HL-60/S4 treated with retinoic acid at 250 ng/mL for 4 days and 3 days (cell line): ENCODE results near the gene METAP1.
"Not testable (repeated sequence)": the region's sequence is repeated elsewhere in the genome, so short reads cannot be mapped to it uniquely, and the experiment has no call there.

Source experiments
- in situ Hi-C: fragments of 300-500 bp; cut with MboI; formaldehyde crosslinking; loops from 2 replicates; pipeline ENCODE4 v1.7.0; 2022; ENCODE audit warnings: low sequenced_read_pairs

The METAP1 gene

GRCh38 chr4:98996765-98997068 lies 1.2 kb downstream of the METAP1 start:
- in situ Hi-C loops, result no loop called here

GRCh38 chr4:98997166-98997565 lies 1.6 kb downstream of the METAP1 start:
- in situ Hi-C loops, result no loop called here

GRCh38 chr4:98998551-98998950 lies 3.0 kb downstream of the METAP1 start:
- in situ Hi-C loops, result no loop called here

GRCh38 chr4:99002279-99002678 lies 6.8 kb downstream of the METAP1 start:
- in situ Hi-C loops, result no loop called here

- in situ Hi-C loops, result no loop called here
Observed at GRCh38 chr4:99008051-99008450, 12.5 kb downstream of the METAP1 start.

- in situ Hi-C loops, result no loop called here
Observed at GRCh38 chr4:99011910-99012309, 16.4 kb downstream of the METAP1 start.

- in situ Hi-C loops, result no loop called here
Observed at GRCh38 chr4:99013402-99013843, 17.9 kb downstream of the METAP1 start.

GRCh38 chr4:99013884-99014523 lies 18.5 kb downstream of the METAP1 start:
- in situ Hi-C loops, result no loop called here

- in situ Hi-C loops, result no loop called here
Observed at GRCh38 chr4:99021386-99021785, 25.9 kb downstream of the METAP1 start.

- in situ Hi-C loops, result no loop called here
Observed at GRCh38 chr4:99022566-99022965, 27.0 kb downstream of the METAP1 start.

GRCh38 chr4:99023800-99024251 lies 28.3 kb downstream of the METAP1 start:
- in situ Hi-C loops, result not testable (repeated sequence)

GRCh38 chr4:99024481-99025275 lies 29.2 kb downstream of the METAP1 start:
- in situ Hi-C loops, result no loop called here

GRCh38 chr4:99025506-99025905 lies 30.0 kb downstream of the METAP1 start:
- in situ Hi-C loops, result no loop called here

GRCh38 chr4:99027304-99027703 lies 31.8 kb downstream of the METAP1 start:
- in situ Hi-C loops, result no loop called here

- in situ Hi-C loops, result no loop called here
Observed at GRCh38 chr4:99028187-99028586, 32.7 kb downstream of the METAP1 start.

GRCh38 chr4:99029018-99029735 lies 33.7 kb downstream of the METAP1 start:
- in situ Hi-C loops, result no loop called here

GRCh38 chr4:99029852-99030251 lies 34.3 kb downstream of the METAP1 start:
- in situ Hi-C loops, result no loop called here

- in situ Hi-C loops, result no loop called here
Observed at GRCh38 chr4:99033956-99034355, 38.4 kb downstream of the METAP1 start.

- in situ Hi-C loops, result no loop called here
Observed at GRCh38 chr4:99038213-99038612, 42.7 kb downstream of the METAP1 start.

GRCh38 chr4:99043346-99043745 lies 47.8 kb downstream of the METAP1 start:
- in situ Hi-C loops, result no loop called here

- in situ Hi-C loops, result no loop called here
Observed at GRCh38 chr4:99047710-99048109, 52.2 kb downstream of the METAP1 start.

- in situ Hi-C loops, result no loop called here
Observed at GRCh38 chr4:99052902-99053301, 57.4 kb downstream of the METAP1 start.
